GM21390 (cell line): ENCODE results near the gene GRSF1.

Experiments used
- ATAC-seq: cut with Tn5 transposase; IDR thresholded peaks from one replicate; pipeline ENCODE4 v1.9.1; 2021; ENCODE audit not compliant: unreplicated experiment

Gene GRSF1

DNA sequence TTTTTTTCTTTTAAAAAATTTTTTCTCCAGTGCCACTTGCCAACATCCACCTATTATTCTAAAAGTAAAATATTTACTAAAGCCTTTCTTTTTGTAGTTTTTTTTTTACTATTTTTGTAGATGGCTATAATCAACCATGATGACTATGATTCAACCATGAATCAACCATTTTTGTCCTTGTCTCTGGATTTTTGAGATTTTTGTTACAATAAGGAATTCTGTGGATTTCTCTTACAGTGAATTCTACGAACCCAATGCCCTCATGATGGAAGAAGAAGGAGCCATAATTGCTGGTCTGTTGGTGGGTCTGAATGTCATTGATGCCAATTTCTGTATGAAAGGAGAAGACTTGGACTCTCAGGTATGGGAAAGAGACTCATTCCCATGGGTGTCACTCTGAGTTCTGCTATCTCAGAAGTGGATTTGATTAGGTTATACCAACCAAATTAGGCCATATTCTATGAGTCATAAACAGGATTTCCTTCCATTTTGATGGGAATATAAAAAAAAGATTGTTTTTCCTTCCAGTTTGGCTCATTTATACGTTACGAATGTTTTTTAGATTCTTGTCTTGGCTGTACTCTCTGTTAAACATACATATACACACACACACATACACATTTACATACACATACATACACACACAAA lies 71.3 kb downstream of the GRSF1 start:
- no peak for ATAC-seq
